ENCODE data around the gene DEFB132.
"Not testable (repeated sequence)": the region's sequence is repeated elsewhere in the genome, so short reads cannot be mapped to it uniquely, and the experiment has no call there.

DEFB132 gene

DNA sequence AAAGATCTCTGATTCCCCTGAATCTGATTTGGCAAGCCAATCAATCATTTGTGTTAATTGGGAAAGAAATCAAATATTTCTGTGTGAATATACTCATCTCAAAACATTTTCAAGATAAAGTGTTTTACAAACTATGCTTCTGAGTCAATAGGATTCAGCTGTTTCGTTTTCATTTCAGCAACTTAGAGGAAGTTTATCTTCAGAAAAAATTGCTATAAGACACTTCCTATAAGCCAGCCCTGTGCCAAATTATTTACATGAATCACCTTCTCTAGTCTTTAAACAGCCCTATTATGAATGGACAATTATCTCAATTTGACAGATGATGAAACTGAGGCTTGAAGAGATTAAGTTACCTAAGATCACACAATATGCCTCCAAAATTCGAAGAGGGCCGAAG, 19.6 kb upstream of the DEFB132 start:
- no peak for TF ChIP-seq GATA1 (IDR thresholded peaks at IDR 0.05; ENCODE audit: low read depth, low read length)
- no peak for TF ChIP-seq POLR2A (IDR thresholded peaks at IDR 0.05; ENCODE audit: low read length)
- no peak for DNase-seq

DNA sequence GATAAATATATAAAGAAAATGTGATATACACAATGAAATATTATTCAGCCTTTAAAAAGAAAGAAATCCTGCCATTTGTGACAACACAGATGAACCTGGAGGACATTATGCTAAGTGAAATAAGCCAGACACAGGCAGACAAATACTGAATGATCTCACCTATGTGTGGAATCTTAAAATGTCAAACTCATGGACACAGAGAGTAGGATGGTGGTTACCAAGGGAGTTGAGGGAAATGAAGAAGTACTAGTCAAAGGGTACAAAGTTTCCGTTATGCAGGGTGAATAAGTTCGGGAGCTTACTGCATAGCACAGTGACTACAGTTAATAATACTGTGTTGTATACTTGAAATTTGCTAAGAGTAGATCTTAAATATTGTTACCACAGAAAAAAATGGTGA, 14.6 kb upstream of the DEFB132 start:
- DNase-seq, result no peak
- TF ChIP-seq GATA1 (IDR thresholded peaks at IDR 0.05; ENCODE audit: low read depth, low read length) (no peak), POLR2A (IDR thresholded peaks at IDR 0.05; ENCODE audit: low read length) (no peak)

DNA sequence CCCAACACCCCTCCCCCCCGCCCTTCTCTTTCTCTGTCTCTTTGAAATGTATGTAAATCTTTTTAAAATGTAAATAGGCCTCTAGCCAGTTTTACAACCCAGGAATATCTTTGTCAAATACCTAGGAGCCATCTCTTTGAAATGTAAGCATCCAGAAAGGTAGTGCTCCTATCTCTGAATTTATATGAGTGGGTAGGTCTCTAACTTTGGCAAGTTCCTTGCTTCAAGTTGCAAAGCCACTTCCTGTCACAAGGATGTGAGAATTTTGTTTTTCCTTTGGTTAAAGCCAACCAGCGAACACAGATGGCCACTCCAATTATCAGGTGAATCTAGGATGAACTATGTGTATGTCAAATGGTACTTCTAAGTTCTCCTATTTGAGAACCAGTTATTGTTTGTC, 6.2 kb upstream of the DEFB132 start:
- no peak for TF ChIP-seq GATA1 (IDR thresholded peaks at IDR 0.05; ENCODE audit: low read depth, low read length)
- TF ChIP-seq POLR2A (IDR thresholded peaks at IDR 0.05; ENCODE audit: low read length), result no peak
- DNase-seq, result no peak

DNA sequence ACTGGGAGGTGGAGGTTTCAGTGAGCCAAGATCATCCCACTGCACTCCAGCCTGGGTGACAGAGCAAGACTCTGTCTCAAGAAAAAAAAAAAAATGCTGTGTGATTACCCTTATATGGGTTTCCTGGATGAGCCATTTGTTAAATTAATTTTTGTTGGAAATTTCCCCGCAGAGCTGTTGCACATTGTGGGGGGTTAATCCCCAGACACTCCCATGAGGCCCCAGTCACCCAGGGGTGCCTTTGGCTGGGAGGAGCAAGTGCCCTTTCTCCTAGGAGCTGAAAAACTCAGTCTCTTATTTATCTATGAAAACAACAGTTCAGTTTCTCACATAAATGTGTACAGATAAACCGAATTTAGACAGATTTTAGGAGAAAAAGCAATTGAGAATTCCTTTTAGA, 4.7 kb upstream of the DEFB132 start:
- TF ChIP-seq POLR2A (IDR thresholded peaks at IDR 0.05; ENCODE audit: low read length), result no peak
- no peak for TF ChIP-seq GATA1 (IDR thresholded peaks at IDR 0.05; ENCODE audit: low read depth, low read length)
- DNase-seq, result no peak

DNA sequence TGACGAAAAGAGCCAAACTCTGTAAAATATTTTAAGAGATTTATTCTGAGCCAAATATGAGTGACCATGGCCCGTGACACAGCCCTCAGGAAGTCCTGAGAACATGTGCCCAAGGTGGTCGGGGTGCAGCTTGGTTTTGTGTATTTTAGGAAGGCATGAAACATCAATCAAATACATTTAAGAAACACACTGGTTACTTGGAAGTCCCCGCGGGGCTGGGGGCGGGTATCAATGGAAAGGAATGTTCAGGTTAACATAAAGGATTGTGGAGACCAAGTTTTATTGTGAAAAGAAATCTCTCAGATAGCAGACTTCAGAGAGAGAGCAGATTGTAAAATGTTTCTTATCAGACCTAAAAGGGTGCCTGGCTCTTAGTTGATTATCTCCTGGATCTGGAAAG, 4.1 kb upstream of the DEFB132 start:
- DNase-seq, result not testable (repeated sequence)

DNA sequence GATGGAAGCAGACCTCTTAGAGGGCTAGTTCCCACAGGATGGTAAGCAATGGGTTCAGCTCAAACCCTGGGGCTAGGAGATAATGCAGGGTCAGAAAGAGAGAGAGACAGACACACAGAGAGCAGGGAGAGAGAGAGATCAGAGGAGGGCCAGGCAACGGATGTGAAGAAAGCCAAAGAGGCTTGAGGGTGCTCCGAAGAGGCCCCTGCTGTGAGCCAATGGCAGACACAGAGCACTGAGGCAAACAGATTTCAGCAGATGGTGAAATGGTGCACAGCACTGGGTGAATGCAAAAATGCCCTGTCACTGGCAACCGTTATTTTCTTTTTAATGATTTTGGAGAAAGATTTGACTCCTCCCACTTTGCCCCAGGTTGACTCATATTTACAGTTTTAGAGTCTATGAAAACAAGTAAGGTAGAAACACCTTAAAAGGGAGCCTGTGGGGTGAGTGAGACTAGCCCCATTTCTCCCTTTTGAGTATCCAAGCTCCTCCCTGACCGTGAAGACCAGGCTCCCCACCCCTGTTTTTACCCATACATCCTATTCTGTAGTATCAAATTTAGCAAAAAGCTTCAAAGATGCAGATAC, 840 bp downstream of the DEFB132 start:
- TF ChIP-seq POLR2A (IDR thresholded peaks at IDR 0.05; ENCODE audit: low read length) (no peak), GATA1 (IDR thresholded peaks at IDR 0.05; ENCODE audit: low read depth, low read length) (no peak)

DNA sequence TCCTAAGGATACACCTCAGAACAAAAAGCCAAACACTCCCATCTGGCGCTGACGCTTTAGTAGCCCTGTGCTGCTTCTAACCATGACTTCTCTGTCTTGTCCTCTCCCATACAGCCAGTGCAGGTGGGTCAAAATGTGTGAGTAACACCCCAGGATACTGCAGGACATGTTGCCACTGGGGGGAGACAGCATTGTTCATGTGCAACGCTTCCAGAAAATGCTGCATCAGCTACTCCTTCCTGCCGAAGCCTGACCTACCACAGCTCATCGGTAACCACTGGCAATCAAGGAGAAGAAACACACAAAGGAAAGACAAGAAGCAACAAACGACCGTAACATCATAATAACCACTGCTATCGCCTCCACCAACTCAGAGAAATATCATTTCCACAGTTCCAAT, 1.4 kb downstream of the DEFB132 start:
- DNase-seq, result peak; percentile 17 to 23
- TF ChIP-seq GATA1 (IDR thresholded peaks at IDR 0.05; ENCODE audit: low read depth, low read length) (no peak), POLR2A (IDR thresholded peaks at IDR 0.05; ENCODE audit: low read length) (no peak)

More for the DNA sequence above, 840 bp downstream of the DEFB132 start:
- no peak for DNase-seq

DNA sequence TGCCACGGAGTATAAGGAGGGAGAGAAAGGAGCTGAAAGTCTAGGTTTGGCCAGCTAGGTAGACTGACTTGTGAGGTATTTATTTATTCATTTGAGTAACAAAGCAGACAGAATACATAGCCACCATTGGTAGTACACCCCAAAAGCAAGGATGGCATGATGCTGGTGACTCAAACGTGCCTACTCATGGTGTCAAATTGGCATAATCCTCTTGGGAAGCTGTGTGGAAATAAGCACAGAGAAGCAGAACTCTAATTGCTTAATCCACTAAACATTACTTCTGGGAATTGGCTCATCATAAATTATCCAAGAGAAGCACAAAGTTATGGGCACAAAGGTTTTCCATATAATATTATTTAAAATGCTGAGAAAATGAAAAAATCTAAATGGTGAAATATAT, 2.5 kb downstream of the DEFB132 start:
- no peak for DNase-seq
- no peak for TF ChIP-seq GATA1 (IDR thresholded peaks at IDR 0.05; ENCODE audit: low read depth, low read length)
- TF ChIP-seq POLR2A (IDR thresholded peaks at IDR 0.05; ENCODE audit: low read length), result no peak

DNA sequence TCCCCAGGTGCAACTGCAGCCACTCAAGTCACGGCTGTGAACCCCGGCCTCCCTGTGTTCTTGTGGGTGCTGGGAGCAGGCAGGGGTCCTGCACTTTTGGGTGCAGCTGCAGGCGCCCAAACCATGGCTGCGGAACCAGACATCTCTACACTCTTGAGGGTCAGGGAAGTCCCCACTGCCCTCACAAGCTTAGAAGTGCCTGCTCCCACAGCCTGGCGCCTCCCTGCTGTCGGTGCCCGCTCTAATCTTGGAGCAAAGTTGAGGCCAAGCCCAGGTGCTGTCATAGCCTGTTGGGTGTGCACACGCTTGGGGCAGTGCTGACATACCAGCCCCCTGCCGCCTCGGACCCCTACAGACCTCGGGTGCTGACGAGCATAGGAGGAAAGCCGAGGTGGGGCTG, 6.2 kb downstream of the DEFB132 start:
- TF ChIP-seq GATA1 (IDR thresholded peaks at IDR 0.05; ENCODE audit: low read depth, low read length) (no peak), POLR2A (IDR thresholded peaks at IDR 0.05; ENCODE audit: low read length) (no peak)
- DNase-seq, result no peak

DNA sequence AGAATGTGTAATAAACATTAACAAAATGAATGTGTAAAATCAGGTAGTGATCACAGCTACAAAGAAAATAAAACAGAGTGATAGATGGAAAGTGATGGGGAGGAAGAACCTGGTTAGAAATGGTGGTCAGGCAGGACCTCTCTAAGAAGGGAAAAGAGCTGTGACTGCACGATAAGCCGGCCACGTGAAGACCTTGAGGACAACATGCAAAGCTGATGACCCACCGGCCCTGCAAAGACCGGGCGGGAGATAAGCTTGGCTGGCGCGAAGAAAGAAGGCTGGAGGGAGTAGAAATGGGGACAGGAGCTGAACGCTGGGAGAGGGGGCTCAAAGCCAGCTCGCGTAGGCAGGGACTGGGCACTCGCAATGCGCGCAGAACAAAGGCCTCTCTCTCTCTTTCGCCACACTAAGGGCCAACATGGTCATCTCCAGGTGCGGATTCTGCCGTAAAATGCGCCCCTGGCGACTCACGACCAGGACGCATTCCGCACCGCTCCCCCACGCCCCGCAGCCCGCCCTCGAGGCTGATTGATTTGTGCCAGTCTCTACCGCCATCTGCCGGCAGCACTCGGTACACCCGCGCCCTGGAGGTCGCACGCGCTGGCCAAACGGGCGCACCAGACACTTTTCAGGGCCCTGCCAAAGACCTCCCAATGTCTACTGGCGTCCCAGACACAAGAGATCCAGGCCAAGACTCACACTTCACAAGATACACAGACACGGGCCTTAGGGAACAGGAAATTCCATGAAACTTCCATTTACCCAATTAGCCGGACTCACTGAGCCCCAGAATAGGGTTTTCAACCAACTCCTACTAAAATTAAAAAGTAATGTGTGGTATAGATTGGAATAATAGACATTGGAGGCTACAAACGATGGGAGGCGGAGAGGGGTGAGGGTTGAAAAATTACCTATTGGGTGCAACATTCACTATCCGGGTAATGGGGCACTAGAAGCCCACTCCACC, 9.4 kb downstream of the DEFB132 start:
- TF ChIP-seq POLR2A (IDR thresholded peaks at IDR 0.05; ENCODE audit: low read length), result no peak
- TF ChIP-seq GATA1 (IDR thresholded peaks at IDR 0.05; ENCODE audit: low read depth, low read length), result no peak
- DNase-seq, result peak; percentile 88 to 91

DNA sequence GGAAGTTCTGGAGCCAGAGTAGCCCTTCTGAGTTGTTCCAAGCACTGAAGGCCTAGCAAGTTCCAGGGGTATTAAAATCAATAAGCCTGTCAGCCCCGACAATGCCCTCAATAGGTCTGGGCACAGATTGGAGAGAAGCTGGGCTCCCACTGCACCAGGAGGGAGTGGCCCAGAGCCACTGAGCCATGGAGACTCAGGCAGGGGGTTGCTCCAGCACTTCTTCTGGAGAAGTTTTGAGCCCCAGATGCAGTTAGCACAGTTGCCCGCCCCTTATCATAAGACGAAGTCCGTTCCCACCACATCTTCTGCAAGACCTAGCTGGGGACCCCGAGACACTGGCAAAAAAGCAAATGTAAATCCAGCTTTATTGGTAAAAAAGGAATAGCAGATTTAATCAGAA, 13.0 kb downstream of the DEFB132 start:
- TF ChIP-seq GATA1 (IDR thresholded peaks at IDR 0.05; ENCODE audit: low read depth, low read length), result no peak
- no peak for TF ChIP-seq POLR2A (IDR thresholded peaks at IDR 0.05; ENCODE audit: low read length)
- no peak for DNase-seq

DNA sequence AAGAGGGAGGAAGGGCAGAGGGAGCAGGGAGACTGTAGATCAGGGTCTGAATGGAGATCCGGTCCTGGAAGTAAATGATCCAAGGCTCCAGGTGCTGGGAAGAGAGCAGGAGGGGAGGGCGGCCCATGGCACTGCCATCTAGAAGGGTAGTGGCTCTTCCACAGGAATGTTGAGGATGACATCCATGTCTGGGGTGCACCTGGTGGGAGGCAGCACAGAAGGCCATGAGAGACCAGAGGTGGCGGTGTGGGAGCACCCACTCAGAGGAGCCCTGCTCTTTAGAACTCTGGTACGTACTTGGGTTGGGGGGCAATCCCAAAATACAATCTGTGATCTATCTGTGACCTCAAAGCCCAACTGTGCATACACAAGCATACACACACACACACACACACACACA, 13.5 kb downstream of the DEFB132 start:
- TF ChIP-seq POLR2A (IDR thresholded peaks at IDR 0.05; ENCODE audit: low read length) (no peak), GATA1 (IDR thresholded peaks at IDR 0.05; ENCODE audit: low read depth, low read length) (no peak)

DNA sequence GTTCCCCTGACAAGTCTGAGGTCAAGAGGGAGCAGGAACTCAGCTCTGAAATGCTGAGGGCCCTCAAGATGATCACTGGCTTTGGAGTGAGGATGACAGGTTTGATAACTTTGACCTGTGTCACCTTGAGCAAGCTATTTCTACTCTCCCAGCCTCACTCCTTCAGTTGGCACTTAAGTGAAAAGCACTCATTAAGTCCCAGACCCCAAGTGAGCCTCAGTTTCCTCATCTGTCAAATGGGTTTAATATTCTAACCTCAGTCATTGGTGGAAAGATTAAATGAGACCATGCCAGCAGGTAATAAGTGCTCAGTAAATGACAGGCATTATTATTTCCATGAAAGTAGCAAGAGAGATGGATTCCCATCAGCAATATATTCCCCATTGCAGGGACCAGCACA, 14.0 kb downstream of the DEFB132 start:
- no peak for DNase-seq
- no peak for TF ChIP-seq GATA1 (IDR thresholded peaks at IDR 0.05; ENCODE audit: low read depth, low read length)
- TF ChIP-seq POLR2A (IDR thresholded peaks at IDR 0.05; ENCODE audit: low read length), result no peak

More for the DNA sequence above, 13.5 kb downstream of the DEFB132 start:
- no peak for DNase-seq

DNA sequence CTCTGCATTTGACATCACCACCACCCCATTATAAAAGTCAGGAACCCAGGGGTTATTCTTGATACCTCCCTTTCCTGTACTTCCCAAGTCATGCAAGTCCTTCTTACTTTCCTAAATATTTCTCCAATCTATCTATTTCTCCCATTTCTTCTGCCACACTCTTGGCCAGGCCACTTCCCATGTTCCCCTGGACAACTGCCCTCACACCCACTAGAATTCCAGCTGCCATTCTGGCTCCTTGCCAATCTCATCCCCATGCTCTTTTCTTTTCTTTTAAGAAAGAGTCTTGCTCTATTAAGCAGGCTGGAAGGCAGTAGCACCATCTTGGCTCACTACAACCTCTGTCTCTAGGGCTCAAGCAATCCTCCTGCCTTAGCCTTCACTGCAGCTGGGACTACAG, 15.2 kb downstream of the DEFB132 start:
- no peak for DNase-seq
- TF ChIP-seq GATA1 (IDR thresholded peaks at IDR 0.05; ENCODE audit: low read depth, low read length) (no peak), POLR2A (IDR thresholded peaks at IDR 0.05; ENCODE audit: low read length) (no peak)

DNA sequence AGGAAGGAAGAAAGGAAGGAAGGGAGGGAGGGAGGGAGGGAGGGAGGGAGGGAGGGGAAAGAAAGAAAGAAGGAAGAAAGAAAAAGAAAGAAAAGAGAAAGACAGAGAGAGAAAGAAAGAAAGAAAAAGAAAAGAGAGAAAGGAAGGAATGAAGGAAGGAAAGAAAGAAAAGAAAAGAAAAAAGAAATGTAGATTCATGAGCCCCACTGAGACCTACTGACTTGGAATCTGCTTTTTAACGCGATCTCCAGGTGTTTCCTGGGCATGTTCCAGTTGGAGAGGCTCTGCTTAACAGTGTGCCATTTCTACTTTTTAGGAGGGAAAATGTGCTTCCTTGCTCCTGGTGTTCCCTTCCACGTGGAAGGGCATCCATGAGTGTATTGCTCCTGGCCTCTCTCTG, 16.4 kb downstream of the DEFB132 start:
- no peak for DNase-seq
- no peak for TF ChIP-seq POLR2A (IDR thresholded peaks at IDR 0.05; ENCODE audit: low read length)
- TF ChIP-seq GATA1 (IDR thresholded peaks at IDR 0.05; ENCODE audit: low read depth, low read length), result no peak
